Diencephalon (tissue), 1 donor: Measurements from ENCODE around the gene SPRED1. TPM values are rescaled to one million over a fixed set of nuclear protein-coding genes. Genes with fewer than 3 reads are reported as not detected.

ENCODE experiments used
- total RNA-seq: library from RNA; depleted of rRNA; stranded (reverse); fragments of >200 nt; gene quantifications from one replicate; pipeline ENCODE4 v1.2.3, GENCODE V29; 2014

Gene SPRED1
- total RNA-seq, result 76.6 TPM

DNA sequence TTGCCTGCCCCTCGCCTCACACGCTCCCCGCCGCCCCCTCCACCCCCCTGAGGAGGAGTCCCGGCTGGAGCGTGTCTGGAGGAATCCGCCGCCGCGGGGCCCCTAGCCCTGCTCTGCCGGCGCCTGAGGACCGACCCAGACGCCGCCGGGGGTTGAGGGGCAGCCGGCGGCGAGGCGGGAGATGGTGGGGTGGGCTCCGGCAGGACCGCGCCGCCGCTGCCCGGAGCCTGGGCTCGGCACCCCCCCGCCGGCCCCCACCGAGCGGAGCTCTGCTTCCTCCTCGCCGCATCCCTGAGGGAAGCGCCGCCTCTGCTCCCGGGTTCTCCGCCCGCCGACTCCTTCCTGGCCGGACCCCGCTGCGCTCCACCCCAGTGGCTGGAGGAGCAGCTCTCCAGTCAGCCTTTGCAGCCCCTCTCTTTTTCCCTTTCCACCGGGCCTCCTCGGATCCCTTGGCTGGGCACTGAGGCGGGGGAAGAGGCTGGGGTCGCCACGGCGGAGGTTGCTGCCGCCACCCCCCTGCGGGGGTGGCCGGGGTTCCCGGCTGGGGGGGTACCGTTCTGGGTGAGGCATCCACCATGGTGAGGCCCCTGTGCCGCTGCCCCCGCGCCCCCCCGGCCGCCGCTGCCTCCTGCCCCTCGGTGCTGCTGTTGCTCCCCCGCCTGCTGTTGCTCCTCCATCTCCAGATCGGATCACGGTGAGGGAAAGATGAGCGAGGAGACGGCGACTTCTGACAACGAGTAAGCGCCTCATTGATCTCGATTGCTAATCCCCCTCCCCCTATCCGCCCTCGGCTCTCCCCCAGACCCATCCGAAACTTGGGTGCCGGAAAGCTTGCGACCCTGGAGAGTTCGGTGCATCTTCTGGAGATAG is at the start of gene SPRED1:
Gene SPRED1, plus strand, starts transcription at position 356 of the 870 bp plus-strand sequence. Its CDS starts 350 bp downstream, at position 706.

Other genes with a start within 250 kb of the SPRED1 start
- 37.6 TPM for gene FAM98B, start 201.3 kb downstream of the SPRED1 start, total RNA-seq